ENCODE results near the gene INSIG1.

DNA sequence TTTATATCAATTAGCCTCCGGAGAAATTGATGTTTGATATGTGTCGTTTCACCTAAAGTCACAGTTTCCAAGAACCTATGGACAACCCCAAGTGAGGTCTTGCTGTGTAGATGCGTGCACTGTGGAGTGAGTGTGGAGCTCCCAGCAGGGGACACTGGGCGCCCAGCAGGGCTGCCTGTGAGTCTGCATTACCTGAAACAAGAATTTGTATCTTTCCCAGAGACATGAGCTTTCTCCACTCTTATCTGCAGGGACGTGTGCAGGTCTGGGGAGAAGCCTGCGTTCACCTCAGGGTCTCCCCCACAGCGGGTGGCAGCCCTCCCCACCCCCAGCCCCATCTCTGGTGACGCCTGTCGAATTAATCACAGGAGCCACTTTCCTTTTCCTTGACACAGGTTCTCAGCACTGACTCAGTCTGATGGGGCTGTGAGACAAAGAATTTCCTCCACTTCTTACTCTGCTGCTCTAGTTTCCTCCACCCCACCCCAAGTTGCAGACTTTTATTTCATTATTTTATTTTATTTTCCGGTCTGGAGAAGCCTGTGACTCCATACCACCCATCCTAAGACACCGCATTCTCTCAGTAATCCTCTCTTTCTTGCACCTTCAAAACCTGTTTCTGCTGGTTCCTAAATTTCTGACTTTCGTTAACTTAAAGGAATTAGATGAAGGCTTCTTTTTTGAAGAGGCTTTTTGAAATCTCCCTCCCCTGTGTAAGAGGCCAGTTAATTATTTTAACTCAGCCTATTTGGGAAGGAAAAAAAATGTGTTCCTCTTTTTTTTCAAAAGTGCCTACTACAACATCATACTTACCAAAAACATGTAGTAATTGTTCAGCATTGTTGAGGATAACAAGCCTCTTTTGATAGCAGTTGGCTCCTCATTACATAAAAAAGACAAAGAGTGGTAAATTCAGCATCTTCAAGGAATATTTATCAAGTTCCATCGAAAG lies 17.0 kb upstream of the INSIG1 start:
- TF ChIP-seq ARNT (IDR thresholded peaks at IDR 0.05) (no peak), LEF1 (IDR thresholded peaks at IDR 0.05; ENCODE audit: borderline replicate concordance) (no peak), NFRKB (IDR thresholded peaks at IDR 0.05) (no peak), SUZ12 (IDR thresholded peaks at IDR 0.05) (no peak), SP1 (IDR thresholded peaks at IDR 0.05) (no peak), FOXK2 (IDR thresholded peaks at IDR 0.05) (no peak), BHLHE40 (IDR thresholded peaks at IDR 0.05; ENCODE audit: borderline replicate concordance) (no peak), ZNF384 (IDR thresholded peaks at IDR 0.05) (no peak), ELF4 (IDR thresholded peaks at IDR 0.05) (no peak), TARDBP (IDR thresholded peaks at IDR 0.05) (no peak), HDGF (IDR thresholded peaks at IDR 0.05; ENCODE audit: borderline replicate concordance) (no peak)
- TF ChIP-seq, protein P1, sequence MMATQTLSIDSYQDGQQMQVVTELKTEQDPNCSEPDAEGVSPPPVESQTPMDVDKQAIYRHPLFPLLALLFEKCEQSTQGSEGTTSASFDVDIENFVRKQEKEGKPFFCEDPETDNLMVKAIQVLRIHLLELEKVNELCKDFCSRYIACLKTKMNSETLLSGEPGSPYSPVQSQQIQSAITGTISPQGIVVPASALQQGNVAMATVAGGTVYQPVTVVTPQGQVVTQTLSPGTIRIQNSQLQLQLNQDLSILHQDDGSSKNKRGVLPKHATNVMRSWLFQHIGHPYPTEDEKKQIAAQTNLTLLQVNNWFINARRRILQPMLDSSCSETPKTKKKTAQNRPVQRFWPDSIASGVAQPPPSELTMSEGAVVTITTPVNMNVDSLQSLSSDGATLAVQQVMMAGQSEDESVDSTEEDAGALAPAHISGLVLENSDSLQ (IDR thresholded peaks at IDR 0.05), result no peak

Measured in HEK293T (cell line).